Hypothalamus (tissue), 51 donors: Measurements from ENCODE around the gene MFSD2A.
A peak's percentile ranks its signal among the peaks of the same experiment; 100 is the strongest.
"Not testable (repeated sequence)": the region's sequence is repeated elsewhere in the genome, so short reads cannot be mapped to it uniquely, and the experiment has no call there.

ENCODE experiments used
- DNase-seq, 51 donors: peaks; one replicate each; lab custom pipeline; 2025; lab: John Stamatoyannopoulos, UW

Gene MFSD2A

GRCh38 chr1:39995973-39996393, 41.0 kb downstream of the MFSD2A start:
- no peak for DNase-seq

GRCh38 chr1:39996396-39997004, 41.6 kb downstream of the MFSD2A start:
- DNase-seq, result no peak

GRCh38 chr1:40001456-40001855, 46.5 kb downstream of the MFSD2A start:
- no peak for DNase-seq

GRCh38 chr1:40003156-40004093, 48.5 kb downstream of the MFSD2A start:
- DNase-seq, result no peak

- peak in 1 of 51 donors; percentile 7 for DNase-seq
Observed at GRCh38 chr1:40004857-40005256, 49.9 kb downstream of the MFSD2A start.

GRCh38 chr1:40007481-40008034, 52.6 kb downstream of the MFSD2A start:
- DNase-seq, result not testable (repeated sequence)

GRCh38 chr1:40011198-40011597, 56.3 kb downstream of the MFSD2A start:
- no peak for DNase-seq

- no peak for DNase-seq
Observed at GRCh38 chr1:40014253-40014706, 59.3 kb downstream of the MFSD2A start.

GRCh38 chr1:40014812-40015594, 60.1 kb downstream of the MFSD2A start:
- no peak for DNase-seq

GRCh38 chr1:40017951-40018575, 63.1 kb downstream of the MFSD2A start:
- no peak for DNase-seq
